Mammary epithelial cell (primary cell): ENCODE measurements around the gene RSBN1L.

Experiments used
- CTCF ChIP-seq, 2 donors: IDR thresholded peaks in 1 of 2; conservative IDR thresholded peaks in 1 of 2; 2 replicates each; pipeline ENCODE4 v1.5.1; 2011 to 2012; ENCODE audit warnings: inconsistent platforms in 2 of 2, low read length in 2 of 2, mild to moderate bottlenecking in 2 of 2, control low read depth in 1 of 2, low read depth in 1 of 2; ENCODE audit not compliant: insufficient read depth in 1 of 2; ENCODE audit errors: extremely low read depth in 1 of 2
- EZH2 ChIP-seq: IDR thresholded peaks from 2 replicates; pipeline ENCODE4 v1.6.1; 2012; ENCODE audit warnings: low read length, inconsistent platforms, borderline replicate concordance

- TF ChIP-seq CTCF (conservative IDR thresholded peaks at IDR 0.05 in 1 of 2, IDR thresholded peaks at IDR 0.05 in 1 of 2; ENCODE audit: extremely low read depth in 1 of 2, insufficient read depth in 1 of 2, low read depth in 1 of 2, low read length in 2 of 2) (no peak), EZH2 (no peak)
Observed at GRCh38 chr7:77696643-77697534, 630 bp downstream of the RSBN1L start.
